GM12891 (cell line): ENCODE results near the gene NINJ1.

ENCODE experiments used
- PAX5 ChIP-seq: IDR thresholded peaks from 2 replicates; pipeline ENCODE4 v1.6.1; 2011; ENCODE audit warnings: low read length, moderate library complexity, mild to moderate bottlenecking; ENCODE audit not compliant: insufficient read depth, severe bottlenecking
- POLR2A ChIP-seq: IDR thresholded peaks from 2 replicates; pipeline ENCODE4 v1.6.1; 2011; ENCODE audit warnings: low read depth, low read length, control low read depth
- POLR2AphosphoS5 ChIP-seq: IDR thresholded peaks from 2 replicates; pipeline ENCODE4 v1.6.1; 2011; ENCODE audit warnings: low read depth, low read length, control low read depth
- TAF1 ChIP-seq: IDR thresholded peaks from 2 replicates; pipeline ENCODE4 v1.6.1; 2011; ENCODE audit warnings: low read depth, low read length, control low read depth

GRCh38 chr9:93111371-93112115 lies 22.5 kb downstream of the NINJ1 start:
- TF ChIP-seq TAF1 (no peak), POLR2A (no peak), POLR2AphosphoS5 (no peak), PAX5 (no peak)
